Retina (tissue), 1 donor: Measurements from ENCODE around the gene EFCAB13.

Experiments
- DNase-seq: peaks from one replicate; pipeline ENCODE4 v3.0.0-alpha.2; 2016

The EFCAB13 gene

GRCh38 chr17:47323382-47324223, at the start of gene EFCAB13:
TSS of gene EFCAB13 (plus strand) at chr17:47323955. CDS start at chr17:47328354, 4,399 bp downstream.
- peak; percentile 93 for DNase-seq

DNA sequence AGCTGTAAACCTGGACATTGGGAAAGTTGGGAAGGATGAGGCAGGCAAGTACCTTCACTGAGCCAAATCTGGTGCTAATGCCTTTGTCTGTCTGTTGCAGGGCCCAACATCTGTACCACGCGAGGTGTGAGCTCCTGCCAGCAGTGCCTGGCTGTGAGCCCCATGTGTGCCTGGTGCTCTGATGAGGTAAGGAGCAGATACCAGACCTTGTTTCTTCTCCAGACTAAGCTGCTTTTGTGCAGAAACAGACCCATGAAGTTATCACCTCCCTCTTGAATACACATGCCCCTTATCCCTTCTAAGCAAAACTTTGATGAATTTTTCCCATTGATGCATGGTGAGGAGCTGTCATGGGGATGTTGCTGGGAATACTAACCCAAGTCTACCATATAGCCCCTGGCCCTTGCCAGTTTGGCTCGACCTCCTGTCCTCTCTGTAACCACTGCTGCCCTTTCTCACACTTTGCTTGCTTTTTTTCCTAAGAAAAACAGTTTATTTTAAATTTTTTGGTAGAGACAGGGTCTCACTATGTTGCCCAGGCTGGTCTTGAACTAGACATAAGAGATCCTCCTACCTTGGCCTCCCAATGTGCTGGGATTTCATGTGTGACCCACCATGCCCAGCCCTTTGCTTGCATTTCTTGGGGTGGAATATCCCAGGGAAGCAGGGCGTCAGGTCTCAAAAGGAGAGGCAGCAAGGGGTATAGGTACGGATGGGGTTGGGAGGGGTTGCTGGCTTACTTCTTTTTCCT, 49.3 kb upstream of the EFCAB13 start:
- DNase-seq = no peak

GRCh38 chr17:47275245-47275984, 48.3 kb upstream of the EFCAB13 start:
- peak; percentile 49 for DNase-seq

DNA sequence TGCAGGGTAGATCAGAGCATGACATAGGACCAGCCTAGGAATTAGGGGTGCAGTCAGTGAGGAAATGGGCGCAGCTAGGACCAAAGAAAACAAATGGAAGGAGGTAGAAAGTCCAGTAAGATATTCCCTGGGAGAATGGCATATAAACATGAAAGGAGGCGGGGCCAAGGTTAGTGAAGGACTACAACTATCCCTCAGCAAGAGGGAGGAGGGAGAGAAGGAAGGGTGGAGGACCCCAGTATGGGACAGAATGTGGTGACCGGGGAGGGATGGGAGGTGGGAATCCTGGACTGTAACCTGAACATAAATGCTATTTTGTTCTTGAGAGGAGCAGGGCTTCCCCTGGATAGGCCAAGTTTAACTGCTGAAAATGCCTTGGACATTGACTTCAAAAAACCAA, 47.3 kb upstream of the EFCAB13 start:
- no peak for DNase-seq

- DNase-seq = no peak
Observed at GRCh38 chr17:47276868-47277267, 46.9 kb upstream of the EFCAB13 start.

- no peak for DNase-seq
Observed at GRCh38 chr17:47277921-47278320, 45.8 kb upstream of the EFCAB13 start.

DNA sequence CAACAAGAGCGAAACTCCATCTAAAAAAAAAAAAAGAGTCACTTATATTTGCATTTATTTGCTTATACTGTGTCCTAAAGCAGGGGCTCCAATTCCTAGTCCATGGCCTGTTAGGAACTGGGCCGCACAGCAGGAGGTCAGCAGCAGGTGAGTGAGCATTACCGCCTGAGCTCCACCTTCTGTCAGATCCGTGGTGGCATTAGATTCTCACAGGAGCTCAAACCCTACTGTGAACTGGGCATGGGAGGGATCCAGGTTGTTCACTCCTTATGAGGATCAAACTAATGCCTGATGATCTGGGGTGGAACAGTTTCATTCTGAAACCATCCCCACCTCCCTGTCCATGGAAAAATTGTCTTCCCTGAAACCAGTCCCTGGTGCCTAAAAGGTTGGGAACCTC, 45.2 kb upstream of the EFCAB13 start:
- DNase-seq = no peak

GRCh38 chr17:47279062-47279801, 44.5 kb upstream of the EFCAB13 start:
- DNase-seq = peak; percentile 18

DNA sequence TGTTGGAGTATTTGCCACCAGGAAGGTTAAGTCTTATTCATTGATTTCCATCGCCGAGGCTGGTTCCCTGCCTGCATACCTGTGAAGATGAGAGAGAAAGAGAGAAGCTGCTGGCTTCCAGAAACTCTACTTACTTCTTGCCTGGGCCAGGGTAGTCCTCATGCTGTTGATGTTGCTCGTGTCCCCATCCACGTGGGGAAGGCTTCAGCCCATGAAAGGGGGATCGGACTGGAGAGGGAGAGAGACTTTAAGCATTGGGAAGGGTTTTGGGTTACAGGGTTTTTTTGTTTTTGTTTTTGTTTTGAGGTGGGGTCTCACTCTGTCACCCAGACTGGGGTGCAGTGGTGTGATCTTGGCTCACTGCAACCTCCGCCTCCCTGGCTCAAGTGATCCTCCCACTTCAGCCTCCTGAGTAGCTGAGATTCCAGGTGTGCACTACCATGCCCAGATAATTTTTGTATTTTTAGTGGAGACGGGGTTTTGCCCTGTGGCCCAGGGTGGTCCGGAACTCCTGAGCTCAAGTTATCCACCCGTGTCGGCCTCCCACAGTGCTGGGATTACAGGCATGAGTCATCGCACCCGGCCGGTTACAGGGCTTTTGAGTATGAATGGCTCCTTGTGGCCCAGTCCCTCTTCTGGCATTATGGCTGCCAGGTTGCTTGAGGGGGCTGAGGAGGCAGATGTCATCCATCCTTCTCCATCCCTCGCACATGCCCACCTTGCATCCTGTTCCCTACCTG, 43.5 kb upstream of the EFCAB13 start:
- DNase-seq = no peak

DNA sequence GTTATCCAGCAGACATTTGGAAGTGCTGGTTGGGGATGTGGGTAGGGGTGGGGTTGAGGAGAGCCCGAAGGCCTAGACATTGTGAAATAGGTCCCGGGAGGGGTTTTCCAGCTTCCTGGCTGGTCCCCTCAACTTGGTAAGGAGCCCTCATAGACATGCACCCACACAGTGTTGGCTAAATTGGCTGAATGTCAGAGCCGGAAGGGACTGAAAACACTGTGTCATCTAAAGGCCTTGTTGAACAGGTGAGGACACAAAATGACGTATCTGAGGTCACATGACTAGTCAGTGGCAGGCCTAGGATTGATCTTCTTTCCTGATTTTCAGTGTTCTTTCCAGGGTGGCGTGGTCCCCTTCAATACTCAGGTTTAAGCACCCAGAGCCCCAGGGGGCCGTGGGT, 42.5 kb upstream of the EFCAB13 start:
- DNase-seq = no peak

DNA sequence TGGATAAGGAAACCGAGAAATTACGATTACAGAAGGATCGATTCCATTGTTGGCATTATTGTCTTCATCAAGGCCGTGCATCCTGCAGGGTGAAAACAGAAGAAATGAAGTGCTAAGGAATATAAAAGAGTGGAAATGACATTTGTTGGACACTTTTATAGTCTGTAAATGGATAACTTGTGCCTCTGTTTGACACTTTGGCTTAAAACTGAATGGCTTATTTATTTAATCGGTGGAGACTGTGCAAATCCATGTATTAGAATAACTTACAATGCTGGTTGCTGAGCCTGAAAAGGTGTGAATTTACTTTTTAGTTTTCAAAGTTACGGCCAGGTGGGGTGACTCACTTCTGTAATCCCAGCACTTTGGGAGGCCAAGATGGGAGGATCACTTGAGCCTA, 38.8 kb upstream of the EFCAB13 start:
- no peak for DNase-seq

DNA sequence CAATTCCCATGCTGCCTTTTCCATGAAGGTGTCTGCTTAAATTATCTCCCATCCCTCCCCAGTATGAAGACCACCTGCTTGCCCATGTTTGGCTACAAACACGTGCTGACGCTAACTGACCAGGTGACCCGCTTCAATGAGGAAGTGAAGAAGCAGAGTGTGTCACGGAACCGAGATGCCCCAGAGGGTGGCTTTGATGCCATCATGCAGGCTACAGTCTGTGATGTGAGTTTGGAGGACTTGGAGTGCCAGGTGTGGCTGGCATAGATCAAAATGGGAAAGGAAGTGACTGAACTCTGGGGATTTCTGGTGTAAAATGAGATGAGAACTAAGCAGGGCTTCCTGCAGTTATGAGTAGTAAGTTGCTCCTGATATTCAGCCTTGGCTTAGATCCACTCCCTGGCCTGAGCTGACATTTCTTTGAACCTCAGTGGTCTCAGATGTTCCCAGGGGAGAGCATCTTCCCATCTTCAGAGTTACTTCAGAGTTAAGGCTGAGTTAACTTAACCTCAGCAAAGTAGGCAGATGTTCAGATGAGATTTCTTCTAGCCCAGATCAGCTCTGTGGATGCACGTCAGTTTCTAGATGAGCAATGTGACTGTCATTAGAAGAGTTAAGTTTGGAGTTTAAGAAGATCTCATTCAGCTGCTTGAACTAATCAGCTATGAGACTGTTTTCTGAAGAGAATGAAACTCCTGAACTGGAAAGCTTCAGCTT, 37.4 kb upstream of the EFCAB13 start:
- no peak for DNase-seq

GRCh38 chr17:47287068-47287467, 36.7 kb upstream of the EFCAB13 start:
- no peak for DNase-seq

GRCh38 chr17:47287639-47288038, 36.1 kb upstream of the EFCAB13 start:
- DNase-seq = no peak

DNA sequence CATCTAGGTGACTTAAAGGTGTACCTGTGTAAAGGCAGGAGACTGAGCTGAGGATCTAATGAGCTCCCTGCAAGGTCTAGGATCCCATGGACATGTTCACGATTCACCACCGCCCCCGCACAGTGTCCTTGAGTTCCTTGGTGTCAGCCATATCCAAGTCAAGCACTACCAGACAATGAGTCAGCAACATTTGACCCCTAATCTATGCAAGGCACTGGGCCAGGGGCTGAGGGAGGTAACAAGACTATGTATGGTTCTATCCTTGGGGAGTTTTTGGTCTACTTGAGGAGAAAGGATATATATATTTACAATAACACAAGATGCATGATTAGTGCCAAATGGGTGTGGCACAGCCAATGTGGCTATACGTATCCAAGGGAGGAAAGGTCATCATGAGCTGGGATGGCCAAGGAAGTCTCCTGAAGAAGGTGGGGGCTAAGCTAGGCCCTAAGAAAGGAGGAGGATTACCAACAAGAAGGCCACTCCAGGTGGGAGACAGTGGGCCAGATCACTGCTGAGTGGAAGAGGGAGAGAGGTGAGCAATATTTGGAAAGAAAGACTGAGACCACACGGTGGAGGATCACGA, 35.1 kb upstream of the EFCAB13 start:
- no peak for DNase-seq

DNA sequence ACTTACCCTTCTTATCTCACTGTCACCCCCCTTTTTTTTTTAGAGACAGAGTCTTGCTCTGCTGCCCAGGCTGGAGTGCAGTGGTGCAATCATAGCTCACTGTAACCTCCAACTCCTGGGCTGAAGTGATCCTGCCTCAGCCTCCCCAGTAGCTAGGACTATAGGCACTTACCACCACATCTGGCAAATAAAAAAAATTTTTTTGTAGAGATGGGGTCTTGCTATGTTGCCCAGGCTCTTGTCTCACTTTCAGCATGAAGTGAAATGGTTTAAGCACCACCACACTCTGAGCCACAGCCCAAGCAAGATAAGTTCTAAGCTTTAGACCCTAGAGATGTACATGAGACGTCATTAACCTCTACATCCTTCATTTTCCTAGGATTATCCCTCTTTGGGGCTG, 34.5 kb upstream of the EFCAB13 start:
- DNase-seq = no peak

- no peak for DNase-seq
Observed at GRCh38 chr17:47290870-47291241, 32.9 kb upstream of the EFCAB13 start.

DNA sequence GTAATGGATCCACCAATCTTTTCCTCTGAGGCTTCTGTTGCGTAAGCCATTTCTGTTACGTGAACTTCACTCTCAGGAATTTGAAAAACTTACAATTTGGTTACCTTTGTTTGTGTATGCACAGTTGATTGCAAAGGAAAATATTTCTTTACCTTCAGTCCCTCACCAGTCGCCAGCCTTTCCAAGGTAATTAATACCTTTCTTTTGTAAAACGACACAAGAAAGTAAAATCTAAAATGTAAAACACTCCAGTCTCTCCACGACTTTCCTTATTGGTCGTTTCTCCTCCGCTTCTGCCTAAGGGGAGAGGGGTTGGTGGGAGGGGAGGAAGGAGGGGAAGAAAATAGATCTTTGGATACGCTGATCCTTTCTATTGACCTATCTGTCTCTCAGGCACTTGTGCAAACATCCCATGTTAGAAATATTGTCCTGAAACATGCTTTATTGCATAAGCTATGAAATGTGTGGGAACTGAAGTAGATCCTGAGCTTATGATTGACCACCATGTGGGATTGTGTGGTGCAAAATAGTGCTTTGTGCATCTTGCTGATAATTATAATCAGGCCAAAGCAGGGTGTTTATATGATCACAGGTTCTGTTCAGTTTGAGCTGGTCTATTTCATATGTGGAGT, 32.4 kb upstream of the EFCAB13 start:
- no peak for DNase-seq

- no peak for DNase-seq
Observed at GRCh38 chr17:47292206-47292605, 31.5 kb upstream of the EFCAB13 start.
